GM12865 (cell line): ENCODE results near the gene AOAH.

Experiments used
- DNase-seq: peaks from one replicate; pipeline ENCODE4 v3.0.0; 2010; ENCODE audit warnings: low read depth
- H3K4me3 ChIP-seq: 2 replicates; pipeline ENCODE4 v1.5.1; 2011; ENCODE audit warnings: mild to moderate bottlenecking, low read depth, low read length, control low read depth
- CTCF ChIP-seq: IDR thresholded peaks from 2 replicates; pipeline ENCODE4 v1.5.1; 2011; ENCODE audit warnings: low read length, control low read depth, low read depth, inconsistent platforms; ENCODE audit not compliant: insufficient read depth; ENCODE audit errors: missing control alignments

The AOAH gene

GRCh38 chr7:36749282-36749960 lies 25.1 kb upstream of the AOAH start:
- no peak overlapping the region for H3K4me3 ChIP-seq
- DNase-seq: no peak
- no peak for TF ChIP-seq CTCF

- H3K4me3 ChIP-seq: no peak overlapping the region
- TF ChIP-seq CTCF: no peak
- DNase-seq: peak; percentile 26
These were observed 23.8 kb upstream of the AOAH start for GRCh38 chr7:36748017-36748487.

- no peak for DNase-seq
- TF ChIP-seq CTCF: no peak
- no peak overlapping the region for H3K4me3 ChIP-seq
These were observed 23.2 kb upstream of the AOAH start for GRCh38 chr7:36747280-36748016.

- H3K4me3 ChIP-seq: no peak overlapping the region
- DNase-seq: no peak
These were observed 22.1 kb upstream of the AOAH start for GRCh38 chr7:36746347-36746746.

GRCh38 chr7:36742911-36743775 lies 18.8 kb upstream of the AOAH start:
- DNase-seq: peak; percentile 61
- no peak overlapping the region for H3K4me3 ChIP-seq
- no peak for TF ChIP-seq CTCF

More at GRCh38 chr7:36746347-36746746, 22.1 kb upstream of the AOAH start:
- no peak for TF ChIP-seq CTCF

- H3K4me3 ChIP-seq: no peak overlapping the region
- no peak for DNase-seq
- no peak for TF ChIP-seq CTCF
These were observed 17.6 kb upstream of the AOAH start for GRCh38 chr7:36741866-36742265.
